DOHH2 (cell line): ENCODE data around the gene GCFC2.

ENCODE experiments used
- H3F3A ChIP-seq: fragments of 200-600 bp; sonication (generic), shearing (Covaris generic); 2 replicates; pipeline ENCODE4 v1.6.0; 2016; ENCODE audit warnings: antibody characterized with exemption, mild to moderate bottlenecking; ENCODE audit not compliant: control insufficient read depth, insufficient read depth
- H3K27ac ChIP-seq: fragments of 200-600 bp; sonication (generic); 2 replicates; pipeline ENCODE4 v1.5.1; 2014; ENCODE audit warnings: low read depth, mild to moderate bottlenecking, low read length, moderate library complexity
- H3K27me3 ChIP-seq: fragments of 200-600 bp; sonication (generic); 2 replicates; pipeline ENCODE4 v1.6.1; 2014; ENCODE audit warnings: mild to moderate bottlenecking, low read length, mixed read lengths; ENCODE audit not compliant: control insufficient read depth
- H3K36me3 ChIP-seq: fragments of 200-600 bp; sonication (generic); 2 replicates; pipeline ENCODE4 v1.6.1; 2014; ENCODE audit warnings: mild to moderate bottlenecking, low read length, moderate library complexity, mixed read lengths; ENCODE audit not compliant: control insufficient read depth
- H3K4me1 ChIP-seq: fragments of 200-600 bp; sonication (generic); 2 replicates; pipeline ENCODE4 v1.6.1; 2014; ENCODE audit warnings: mild to moderate bottlenecking, low read length, mixed read lengths; ENCODE audit not compliant: control insufficient read depth
- H3K4me2 ChIP-seq: fragments of 200-600 bp; sonication (generic); 2 replicates; pipeline ENCODE4 v1.6.0; 2014; ENCODE audit warnings: mild to moderate bottlenecking, low read length, moderate library complexity
- H3K4me3 ChIP-seq: fragments of 200-600 bp; sonication (generic); 2 replicates; pipeline ENCODE4 v1.5.1; 2014; ENCODE audit warnings: mild to moderate bottlenecking, low read length, mixed read lengths
- H3K79me2 ChIP-seq: fragments of 200-600 bp; sonication (generic); 2 replicates; pipeline ENCODE4 v1.6.1; 2014; ENCODE audit warnings: mild to moderate bottlenecking, low read length, mixed read lengths; ENCODE audit not compliant: control insufficient read depth
- H3K9me2 ChIP-seq: fragments of 200-600 bp; sonication (generic); replicated peaks from 2 replicates; pipeline ENCODE4 v1.6.1; 2014; ENCODE audit warnings: mild to moderate bottlenecking, low read length, mixed read lengths; ENCODE audit not compliant: control insufficient read depth
- H3K9me3 ChIP-seq: fragments of 200-600 bp; sonication (generic); 2 replicates; pipeline ENCODE4 v1.6.1; 2014; ENCODE audit warnings: antibody characterized with exemption, low read length, mixed read lengths; ENCODE audit not compliant: control insufficient read depth, insufficient read depth
- H4K20me1 ChIP-seq: fragments of 200-600 bp; sonication (generic); 2 replicates; pipeline ENCODE4 v1.6.0; 2014; ENCODE audit warnings: low read depth, mild to moderate bottlenecking, antibody characterized with exemption, low read length, moderate library complexity; ENCODE audit not compliant: control insufficient read depth, insufficient read depth
- CTCF ChIP-seq: fragments of 200-600 bp; sonication (generic); IDR thresholded peaks from one replicate; pipeline ENCODE4 v1.5.1; 2014; ENCODE audit warnings: antibody characterized with exemption, mild to moderate bottlenecking, low read depth, low read length; ENCODE audit not compliant: poor library complexity, severe bottlenecking
- EZH2phosphoT487 ChIP-seq: fragments of 200-600 bp; sonication (generic); IDR thresholded peaks from 2 replicates; pipeline ENCODE4 v1.6.1; 2017; ENCODE audit warnings: borderline replicate concordance, mild to moderate bottlenecking, antibody characterized with exemption, low read length, moderate library complexity, mixed read lengths

Gene GCFC2

GRCh38 chr2:75622929-75623328, 87.8 kb downstream of the GCFC2 start:
- Histone ChIP-seq H4K20me1 (no peaks in the 10 kb centered on the region), H3K79me2 (no peaks in the 10 kb centered on the region), H3K4me1 (no peaks in the 10 kb centered on the region), H3K9me3 (no peaks in the 10 kb centered on the region), H3K4me2 (no peak overlapping the region), H3K27me3 (peaks cover 10% of the 10 kb centered on the region), H3F3A (no peaks in the 10 kb centered on the region), H3K9me2 (no peaks in the 10 kb centered on the region), H3K36me3 (no peaks in the 10 kb centered on the region), H3K4me3 (no peak overlapping the region), H3K27ac (no peak overlapping the region)
- TF ChIP-seq CTCF (no peak), EZH2phosphoT487 (no peak)

GRCh38 chr2:75622500-75622899, 88.2 kb downstream of the GCFC2 start:
- Histone ChIP-seq H3F3A (no peaks in the 10 kb centered on the region), H3K27ac (no peak overlapping the region), H3K79me2 (no peaks in the 10 kb centered on the region), H3K9me3 (no peaks in the 10 kb centered on the region), H3K4me2 (no peak overlapping the region), H3K27me3 (peaks cover 10% of the 10 kb centered on the region), H4K20me1 (no peaks in the 10 kb centered on the region), H3K36me3 (no peaks in the 10 kb centered on the region), H3K4me1 (no peaks in the 10 kb centered on the region), H3K9me2 (no peaks in the 10 kb centered on the region), H3K4me3 (no peak overlapping the region)
- TF ChIP-seq CTCF: no peak
- no peak for TF ChIP-seq EZH2phosphoT487

GRCh38 chr2:75621228-75621627, 89.5 kb downstream of the GCFC2 start:
- Histone ChIP-seq H3K27ac (no peak overlapping the region), H3K4me3 (no peak overlapping the region), H3K36me3 (no peaks in the 10 kb centered on the region), H3K4me2 (no peak overlapping the region), H3K4me1 (no peaks in the 10 kb centered on the region), H3K79me2 (no peaks in the 10 kb centered on the region), H3F3A (no peaks in the 10 kb centered on the region), H3K9me2 (no peaks in the 10 kb centered on the region), H4K20me1 (no peaks in the 10 kb centered on the region), H3K9me3 (no peaks in the 10 kb centered on the region), H3K27me3 (peaks cover 10% of the 10 kb centered on the region)
- TF ChIP-seq EZH2phosphoT487 (no peak), CTCF (no peak)
